Measurements from ENCODE around the gene EPHA4.

EPHA4 gene

GRCh38 chr2:221571551-221572218, 419 bp downstream of the EPHA4 start:
- no peak for DNase-seq (ENCODE audit: low spot score)

DNA sequence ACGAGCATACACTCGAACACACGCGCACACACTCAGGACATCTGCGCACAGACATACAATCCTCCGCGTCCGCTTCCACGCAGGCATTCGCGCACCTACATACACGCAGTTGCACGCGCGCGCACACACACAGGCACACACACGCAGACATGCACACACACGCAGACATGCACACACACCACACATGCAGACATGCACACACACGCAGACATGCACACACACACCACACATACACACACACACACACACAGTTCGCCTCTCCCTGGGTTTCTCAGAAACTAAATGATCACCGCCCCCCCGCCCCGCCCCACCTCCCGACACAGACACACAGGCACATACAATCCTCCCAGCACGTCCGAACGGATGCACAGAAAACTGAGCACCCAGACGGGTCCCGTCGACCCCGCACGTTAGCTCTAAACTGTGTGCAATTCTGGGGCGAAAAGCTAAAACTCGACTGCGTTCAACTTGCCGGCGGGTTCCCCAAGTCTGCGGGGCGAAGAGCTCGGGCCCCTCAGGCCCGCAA, 1.0 kb downstream of the EPHA4 start:
- no peak for DNase-seq (ENCODE audit: low spot score)

GRCh38 chr2:221570321-221570935, 1.7 kb downstream of the EPHA4 start:
- no peak for DNase-seq (ENCODE audit: low spot score)

DNA sequence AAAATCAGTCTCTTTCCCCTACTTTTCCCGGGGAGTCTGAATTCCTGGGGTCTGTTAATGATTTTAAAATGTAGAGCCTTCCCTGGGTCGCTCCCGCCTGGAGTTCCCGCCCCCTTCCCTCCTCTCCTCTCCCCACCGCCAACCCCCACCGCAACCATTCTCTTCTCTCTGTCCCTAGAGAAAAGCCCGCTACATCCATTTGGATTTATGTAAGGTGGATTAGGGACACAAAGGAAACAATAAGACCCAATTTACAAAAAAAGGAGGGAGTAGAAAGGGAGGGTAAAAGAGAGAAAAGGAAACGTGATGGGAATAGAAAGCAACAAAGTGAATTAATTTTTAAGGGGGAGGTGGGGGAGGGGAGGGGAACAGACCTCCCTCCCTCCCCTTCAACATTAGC, 2.2 kb downstream of the EPHA4 start:
- no peak for DNase-seq (ENCODE audit: low spot score)

- DNase-seq (ENCODE audit: low spot score), result no peak
These were observed 2.7 kb downstream of the EPHA4 start for GRCh38 chr2:221569425-221569845.

GRCh38 chr2:221568299-221568698, 3.8 kb downstream of the EPHA4 start:
- no peak for DNase-seq (ENCODE audit: low spot score)

GRCh38 chr2:221567809-221568208, 4.3 kb downstream of the EPHA4 start:
- DNase-seq (ENCODE audit: low spot score), result no peak

DNA sequence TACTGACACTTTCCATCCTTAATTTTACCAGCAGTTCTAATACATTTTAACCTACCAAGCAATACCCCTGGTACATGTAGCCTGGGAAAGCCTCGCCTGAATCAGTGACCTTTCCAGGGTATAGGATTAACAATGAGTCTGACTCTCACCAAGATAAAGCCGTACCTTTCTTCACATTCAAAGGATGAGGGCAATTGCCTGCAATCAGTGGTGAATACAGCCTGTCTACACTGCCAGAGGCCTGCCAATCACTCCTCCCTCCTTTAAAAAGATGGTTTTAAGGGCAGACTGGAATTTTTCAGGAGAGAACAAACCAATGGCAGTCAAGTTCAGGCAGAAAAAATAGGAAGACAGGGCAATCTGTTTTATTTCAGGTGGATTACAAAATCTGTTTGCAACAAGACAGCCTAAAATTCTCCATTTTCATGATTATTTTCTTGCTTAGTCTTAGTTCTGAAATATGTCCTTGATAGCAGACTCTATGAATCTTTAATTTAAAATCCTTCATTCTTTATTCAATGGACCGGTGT, 4.8 kb downstream of the EPHA4 start:
- no peak for DNase-seq (ENCODE audit: low spot score)

DNA sequence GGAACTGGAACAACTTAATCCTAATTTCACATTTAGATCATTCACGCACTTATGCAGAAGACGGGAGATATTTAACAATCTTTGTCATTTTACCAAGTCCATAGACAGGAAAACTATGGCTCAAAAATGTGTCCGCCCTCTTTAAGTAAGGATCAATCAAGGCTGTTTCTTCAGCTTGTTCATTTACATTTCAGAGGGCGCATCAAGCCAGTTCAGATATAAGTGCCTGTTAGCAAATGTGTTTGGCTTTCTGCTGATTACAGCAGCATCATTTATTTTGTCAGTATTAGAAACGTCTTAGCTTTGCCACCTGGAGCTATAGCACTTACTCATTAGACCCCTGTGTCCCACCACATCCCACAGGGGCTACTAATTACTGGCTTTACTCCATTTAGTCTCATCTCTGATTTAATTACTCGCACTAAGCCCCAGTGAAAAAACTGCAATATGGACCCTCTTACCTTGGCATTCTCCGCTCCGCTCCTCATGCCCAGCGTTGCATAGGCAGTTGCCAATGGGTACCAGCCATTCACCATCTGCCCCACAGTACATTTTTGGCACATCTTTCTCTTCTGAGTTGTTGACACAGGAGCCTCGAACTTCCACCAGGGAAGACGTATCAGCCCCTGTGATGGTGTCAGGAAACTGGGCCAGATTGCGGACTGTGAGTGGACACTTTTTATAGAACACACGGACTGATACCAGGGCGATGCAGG, 8.7 kb downstream of the EPHA4 start:
- no peak for DNase-seq (ENCODE audit: low spot score)

DNA sequence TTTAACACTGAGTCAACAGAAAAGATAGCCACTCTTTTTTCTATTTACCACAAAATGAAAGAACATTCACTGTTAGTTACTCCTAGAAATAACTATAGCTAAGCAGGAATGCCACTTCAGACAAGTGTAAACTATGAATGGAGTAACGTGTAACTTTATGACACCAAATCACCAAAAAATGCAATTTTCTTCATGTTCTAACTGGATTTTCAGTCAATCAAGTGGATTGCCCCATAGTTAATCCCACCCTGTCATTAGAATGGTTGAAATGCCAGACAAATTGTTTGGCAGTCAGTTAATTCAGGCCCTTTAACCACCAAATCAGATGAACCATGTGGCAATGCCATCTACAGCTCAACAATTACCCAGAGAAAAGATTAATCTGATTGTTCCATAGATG, 9.9 kb downstream of the EPHA4 start:
- DNase-seq (ENCODE audit: low spot score), result no peak

GRCh38 chr2:221561770-221562169, 10.3 kb downstream of the EPHA4 start:
- DNase-seq (ENCODE audit: low spot score), result no peak

DNA sequence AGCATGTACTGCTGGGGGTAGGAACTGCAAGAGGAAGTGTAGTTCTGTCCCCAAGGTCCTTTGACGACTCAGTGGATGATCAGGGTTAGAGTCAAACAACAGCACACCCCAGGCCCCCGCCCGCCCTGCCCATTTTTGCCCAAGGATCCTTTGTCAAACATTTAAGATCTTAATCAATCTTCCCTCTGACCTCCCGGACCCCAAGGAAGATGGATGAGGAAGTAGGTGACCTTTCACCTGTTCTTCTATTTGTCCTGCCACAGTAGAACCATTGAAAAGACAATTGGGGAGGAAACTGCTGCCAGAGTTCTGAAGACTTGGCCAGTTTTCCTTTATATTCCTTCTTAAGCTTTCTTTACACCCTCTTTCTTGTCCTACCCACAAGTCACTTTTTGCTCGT, 12.1 kb downstream of the EPHA4 start:
- no peak for DNase-seq (ENCODE audit: low spot score)

- DNase-seq (ENCODE audit: low spot score), result no peak
These were observed 14.0 kb downstream of the EPHA4 start for GRCh38 chr2:221558107-221558506.

DNA sequence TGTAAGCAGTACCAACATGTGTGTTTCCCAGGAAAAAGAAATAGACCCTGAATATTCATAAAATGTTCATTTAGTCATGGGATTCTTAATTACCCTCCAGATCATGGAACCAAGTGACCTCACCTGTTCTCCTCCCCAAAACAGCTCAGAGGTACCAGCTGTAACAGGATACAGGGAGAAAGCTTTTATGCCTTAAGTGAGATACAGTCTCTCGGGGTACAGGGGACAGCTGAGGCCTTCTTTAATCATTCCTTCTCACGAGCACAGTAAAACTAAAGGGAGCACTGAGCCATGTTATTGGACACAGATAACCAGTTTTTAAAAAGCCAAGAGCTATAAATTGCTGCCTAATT, 16.6 kb downstream of the EPHA4 start:
- no peak for DNase-seq (ENCODE audit: low spot score)

DNA sequence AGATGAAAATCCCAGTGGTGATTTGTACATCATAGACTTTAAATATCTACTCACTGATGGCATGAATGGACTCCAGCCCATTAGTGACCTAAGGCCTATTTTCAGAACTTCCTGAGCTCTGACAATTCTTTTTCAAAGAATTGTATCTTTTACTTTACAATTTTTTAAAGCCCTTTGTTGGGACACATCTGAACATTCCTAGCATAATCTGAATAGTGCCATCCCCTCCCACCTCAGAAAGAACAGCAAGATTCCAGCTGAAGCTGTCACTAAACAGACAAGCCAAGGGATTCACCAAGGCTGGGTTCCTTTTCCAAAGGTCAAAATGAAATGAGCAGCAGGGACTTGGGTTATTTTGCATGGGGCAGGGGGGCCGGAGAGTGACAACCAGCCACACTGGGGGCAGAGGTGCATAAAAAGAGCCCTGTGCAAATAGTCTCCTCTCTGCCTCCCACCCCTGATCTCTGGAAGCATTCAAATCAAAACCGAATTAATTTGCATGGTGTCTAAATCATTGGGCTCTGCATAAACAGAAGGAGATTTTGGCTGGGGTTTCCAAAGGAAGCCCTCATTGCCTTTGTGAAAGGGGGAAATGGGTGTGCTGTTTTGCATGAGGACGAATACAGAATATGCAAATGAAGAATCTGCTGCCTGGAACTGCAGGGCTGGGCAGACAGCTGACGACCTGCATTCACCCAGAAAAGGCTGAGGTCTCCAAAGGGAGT, 17.2 kb downstream of the EPHA4 start:
- DNase-seq (ENCODE audit: low spot score), result no peak

DNA sequence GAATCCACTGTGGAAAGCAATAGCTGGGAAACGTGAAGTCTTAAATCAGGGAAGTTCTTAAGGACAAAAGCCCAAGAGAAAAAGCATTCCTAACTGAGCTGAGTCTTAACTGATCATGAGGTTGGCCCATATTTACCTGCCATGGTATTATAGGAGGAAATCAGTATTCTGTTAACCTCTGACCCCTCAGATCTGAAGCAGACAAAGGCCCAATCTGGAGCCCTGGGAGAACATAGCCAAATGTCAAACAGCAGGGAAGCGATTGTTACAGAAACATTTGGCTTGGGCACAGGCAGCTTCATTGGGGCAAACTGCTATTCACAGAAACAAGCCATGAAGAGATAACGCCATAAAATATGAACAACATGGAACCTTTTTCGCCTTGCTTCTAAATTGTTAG, 18.8 kb downstream of the EPHA4 start:
- DNase-seq (ENCODE audit: low spot score), result no peak

GRCh38 chr2:221552291-221552690, 19.8 kb downstream of the EPHA4 start:
- DNase-seq (ENCODE audit: low spot score), result no peak

- no peak for DNase-seq (ENCODE audit: low spot score)
These were observed 20.2 kb downstream of the EPHA4 start for GRCh38 chr2:221551864-221552263.

- DNase-seq (ENCODE audit: low spot score), result no peak
These were observed 23.0 kb downstream of the EPHA4 start for GRCh38 chr2:221549143-221549542.

GRCh38 chr2:221546505-221547225, 25.4 kb downstream of the EPHA4 start:
- no peak for DNase-seq (ENCODE audit: low spot score)

- no peak for DNase-seq (ENCODE audit: low spot score)
These were observed 30.9 kb downstream of the EPHA4 start for GRCh38 chr2:221541131-221541735.
